K562 (cell line): ENCODE measurements around the gene DCST1. TPM values are rescaled to one million over a fixed set of nuclear protein-coding genes. Genes with fewer than 3 reads are reported as not detected.
A peak's percentile ranks its signal among the peaks of the same experiment; 100 is the strongest.

Experiments used
- C11orf30 ChIP-seq: fragments of 450-650 bp; IDR thresholded peaks from 2 replicates; pipeline ENCODE4 v1.6.1; 2016; ENCODE audit warnings: low read depth, mild to moderate bottlenecking
- ESRRB ChIP-seq: fragments of 250-450 bp; sonication (Bioruptor Pico); IDR thresholded peaks from 2 replicates; pipeline ENCODE4 v1.5.0; 2020; ENCODE audit warnings: mild to moderate bottlenecking, moderate library complexity, borderline replicate concordance
- GABPB2 ChIP-seq: fragments of 250-450 bp; sonication (Bioruptor Pico); conservative IDR thresholded peaks from 2 replicates; pipeline ENCODE4 v1.5.1; 2021; ENCODE audit warnings: mild to moderate bottlenecking
- RBFOX2 ChIP-seq: fragments of 200-400 bp; formaldehyde crosslinking; IDR thresholded peaks from 2 replicates; pipeline ENCODE4 v1.6.1; 2017; ENCODE audit warnings: low read depth, mild to moderate bottlenecking, low read length, moderate library complexity
- RBM22 ChIP-seq: fragments of 200-400 bp; formaldehyde crosslinking; IDR thresholded peaks from 2 replicates; pipeline ENCODE4 v1.6.1; 2018; ENCODE audit warnings: low read length, low read depth; ENCODE audit not compliant: poor library complexity, severe bottlenecking
- RNF2 ChIP-seq: sonication (generic); IDR thresholded peaks from 2 replicates; pipeline ENCODE4 v1.6.1; 2016
- WHSC1 ChIP-seq: IDR thresholded peaks from one replicate; pipeline ENCODE4 v1.6.1; 2012; ENCODE audit warnings: low read length, control low read depth, inconsistent platforms
- ZNF253 ChIP-seq: fragments of 250-450 bp; sonication (Bioruptor Pico); conservative IDR thresholded peaks from 2 replicates; pipeline ENCODE4 v1.6.1; 2021; ENCODE audit warnings: mild to moderate bottlenecking
- ZNF695 ChIP-seq: fragments of 450-650 bp; formaldehyde crosslinking; IDR thresholded peaks from 2 replicates; pipeline ENCODE4 v1.4.0; 2020; ENCODE audit warnings: mild to moderate bottlenecking, moderate library complexity
- polyA plus RNA-seq, 8 experiments: library from polyadenylated mRNA; depleted of rRNA in 4 of 8; stranded (reverse) in 5 of 8; unstranded in 3 of 8; fragments of >200 nt; fragmentation: Nextera tagmentation in 2 of 8; fragmentation: Illumina TruSeq in 1 of 8; extraction: Ambion mirVana in 2 of 8; extraction: Trizol in 1 of 8; gene quantifications; 2 replicates each; pipeline versions ENCODE4 v1.2.1 to v1.2.3, GENCODE V29; 2011 to 2014; ENCODE audit warnings: inconsistent platforms in 1 of 8, missing spikeins in 1 of 8
- total RNA-seq, 7 experiments: library from RNA; depleted of rRNA in 6 of 7; stranded (reverse); fragments of >200 nt in 6 of 7; fragmentation: Illumina TruSeq in 2 of 7; extraction: Trizol in 2 of 7; gene quantifications; 2 replicates each; pipeline versions ENCODE4 v1.2.1 to v1.2.3, GENCODE V29; 2011 to 2021; ENCODE audit warnings: low replicate concordance in 1 of 7
- TF ChIP-seq, protein P1 (sequence below): fragments of 450-650 bp; IDR thresholded peaks from 2 replicates; pipeline ENCODE4 v1.6.1; 2017; ENCODE audit warnings: antibody characterized with exemption, mild to moderate bottlenecking
- TF ChIP-seq, protein P2 (sequence below): fragments of 250-450 bp; sonication (Bioruptor Pico); IDR thresholded peaks from 2 replicates; pipeline ENCODE4 v1.5.0; 2021
- TF ChIP-seq, protein P3 (sequence below): fragments of 150-350 bp; conservative IDR thresholded peaks from 2 replicates; pipeline ENCODE4 v1.6.1; 2014; ENCODE audit warnings: low read length
- TF ChIP-seq, protein P4 (sequence below): sonication (generic); formaldehyde crosslinking; IDR thresholded peaks from 2 replicates; pipeline ENCODE4 v1.8.0; 2023; ENCODE audit warnings: mild to moderate bottlenecking, missing genetic modification reagents
- TF ChIP-seq, protein P5 (sequence below): fragments of 250-450 bp; sonication (Bioruptor Pico); IDR thresholded peaks from 2 replicates; pipeline ENCODE4 v1.4.0; 2020; ENCODE audit warnings: borderline replicate concordance

Gene DCST1
- total and polyA plus RNA-seq, 9 of the 15 experiments (the other 6 are each of a cell fraction or from before 2014, with no cell fraction given): not detected

DNA sequence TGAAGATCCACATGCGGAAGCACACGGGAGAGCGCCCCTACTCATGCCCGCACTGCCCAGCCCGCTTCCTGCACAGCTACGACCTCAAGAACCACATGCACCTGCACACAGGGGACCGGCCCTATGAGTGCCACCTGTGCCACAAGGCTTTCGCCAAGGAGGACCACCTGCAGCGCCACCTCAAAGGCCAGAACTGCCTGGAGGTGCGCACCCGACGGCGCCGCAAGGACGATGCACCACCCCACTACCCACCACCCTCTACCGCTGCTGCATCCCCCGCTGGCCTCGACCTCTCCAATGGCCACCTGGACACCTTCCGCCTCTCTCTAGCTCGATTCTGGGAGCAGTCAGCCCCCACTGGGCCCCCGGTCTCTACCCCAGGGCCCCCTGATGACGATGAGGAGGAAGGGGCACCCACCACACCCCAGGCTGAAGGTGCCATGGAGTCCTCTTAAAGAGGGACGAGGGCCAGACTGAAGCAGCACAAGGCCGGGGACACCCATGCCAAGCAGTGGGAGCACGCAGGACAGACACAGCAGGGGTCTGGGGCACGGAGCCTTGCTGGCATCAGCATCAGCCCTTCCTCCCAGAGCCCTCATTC is 17.3 kb upstream of the DCST1 start (continued):
- TF ChIP-seq, protein P1, sequence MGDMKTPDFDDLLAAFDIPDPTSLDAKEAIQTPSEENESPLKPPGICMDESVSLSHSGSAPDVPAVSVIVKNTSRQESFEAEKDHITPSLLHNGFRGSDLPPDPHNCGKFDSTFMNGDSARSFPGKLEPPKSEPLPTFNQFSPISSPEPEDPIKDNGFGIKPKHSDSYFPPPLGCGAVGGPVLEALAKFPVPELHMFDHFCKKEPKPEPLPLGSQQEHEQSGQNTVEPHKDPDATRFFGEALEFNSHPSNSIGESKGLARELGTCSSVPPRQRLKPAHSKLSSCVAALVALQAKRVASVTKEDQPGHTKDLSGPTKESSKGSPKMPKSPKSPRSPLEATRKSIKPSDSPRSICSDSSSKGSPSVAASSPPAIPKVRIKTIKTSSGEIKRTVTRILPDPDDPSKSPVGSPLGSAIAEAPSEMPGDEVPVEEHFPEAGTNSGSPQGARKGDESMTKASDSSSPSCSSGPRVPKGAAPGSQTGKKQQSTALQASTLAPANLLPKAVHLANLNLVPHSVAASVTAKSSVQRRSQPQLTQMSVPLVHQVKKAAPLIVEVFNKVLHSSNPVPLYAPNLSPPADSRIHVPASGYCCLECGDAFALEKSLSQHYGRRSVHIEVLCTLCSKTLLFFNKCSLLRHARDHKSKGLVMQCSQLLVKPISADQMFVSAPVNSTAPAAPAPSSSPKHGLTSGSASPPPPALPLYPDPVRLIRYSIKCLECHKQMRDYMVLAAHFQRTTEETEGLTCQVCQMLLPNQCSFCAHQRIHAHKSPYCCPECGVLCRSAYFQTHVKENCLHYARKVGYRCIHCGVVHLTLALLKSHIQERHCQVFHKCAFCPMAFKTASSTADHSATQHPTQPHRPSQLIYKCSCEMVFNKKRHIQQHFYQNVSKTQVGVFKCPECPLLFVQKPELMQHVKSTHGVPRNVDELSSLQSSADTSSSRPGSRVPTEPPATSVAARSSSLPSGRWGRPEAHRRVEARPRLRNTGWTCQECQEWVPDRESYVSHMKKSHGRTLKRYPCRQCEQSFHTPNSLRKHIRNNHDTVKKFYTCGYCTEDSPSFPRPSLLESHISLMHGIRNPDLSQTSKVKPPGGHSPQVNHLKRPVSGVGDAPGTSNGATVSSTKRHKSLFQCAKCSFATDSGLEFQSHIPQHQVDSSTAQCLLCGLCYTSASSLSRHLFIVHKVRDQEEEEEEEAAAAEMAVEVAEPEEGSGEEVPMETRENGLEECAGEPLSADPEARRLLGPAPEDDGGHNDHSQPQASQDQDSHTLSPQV: peak; percentile 24; the same call in 1 of the 2 replicates
- no peak for TF ChIP-seq ZNF695 (CRISPR knock-in tag)
- TF ChIP-seq WHSC1: no peak
- TF ChIP-seq, protein P2, sequence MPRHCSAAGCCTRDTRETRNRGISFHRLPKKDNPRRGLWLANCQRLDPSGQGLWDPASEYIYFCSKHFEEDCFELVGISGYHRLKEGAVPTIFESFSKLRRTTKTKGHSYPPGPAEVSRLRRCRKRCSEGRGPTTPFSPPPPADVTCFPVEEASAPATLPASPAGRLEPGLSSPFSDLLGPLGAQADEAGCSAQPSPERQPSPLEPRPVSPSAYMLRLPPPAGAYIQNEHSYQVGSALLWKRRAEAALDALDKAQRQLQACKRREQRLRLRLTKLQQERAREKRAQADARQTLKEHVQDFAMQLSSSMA (CRISPR knock-in tag): no peak
- TF ChIP-seq C11orf30: no peak
- TF ChIP-seq, protein P3, sequence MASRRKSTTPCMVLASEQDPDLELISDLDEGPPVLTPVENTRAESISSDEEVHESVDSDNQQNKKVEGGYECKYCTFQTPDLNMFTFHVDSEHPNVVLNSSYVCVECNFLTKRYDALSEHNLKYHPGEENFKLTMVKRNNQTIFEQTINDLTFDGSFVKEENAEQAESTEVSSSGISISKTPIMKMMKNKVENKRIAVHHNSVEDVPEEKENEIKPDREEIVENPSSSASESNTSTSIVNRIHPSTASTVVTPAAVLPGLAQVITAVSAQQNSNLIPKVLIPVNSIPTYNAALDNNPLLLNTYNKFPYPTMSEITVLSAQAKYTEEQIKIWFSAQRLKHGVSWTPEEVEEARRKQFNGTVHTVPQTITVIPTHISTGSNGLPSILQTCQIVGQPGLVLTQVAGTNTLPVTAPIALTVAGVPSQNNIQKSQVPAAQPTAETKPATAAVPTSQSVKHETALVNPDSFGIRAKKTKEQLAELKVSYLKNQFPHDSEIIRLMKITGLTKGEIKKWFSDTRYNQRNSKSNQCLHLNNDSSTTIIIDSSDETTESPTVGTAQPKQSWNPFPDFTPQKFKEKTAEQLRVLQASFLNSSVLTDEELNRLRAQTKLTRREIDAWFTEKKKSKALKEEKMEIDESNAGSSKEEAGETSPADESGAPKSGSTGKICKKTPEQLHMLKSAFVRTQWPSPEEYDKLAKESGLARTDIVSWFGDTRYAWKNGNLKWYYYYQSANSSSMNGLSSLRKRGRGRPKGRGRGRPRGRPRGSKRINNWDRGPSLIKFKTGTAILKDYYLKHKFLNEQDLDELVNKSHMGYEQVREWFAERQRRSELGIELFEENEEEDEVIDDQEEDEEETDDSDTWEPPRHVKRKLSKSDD: no peak
- TF ChIP-seq ESRRB (CRISPR knock-in tag): no peak
- no peak for TF ChIP-seq RNF2
- TF ChIP-seq, protein P4, sequence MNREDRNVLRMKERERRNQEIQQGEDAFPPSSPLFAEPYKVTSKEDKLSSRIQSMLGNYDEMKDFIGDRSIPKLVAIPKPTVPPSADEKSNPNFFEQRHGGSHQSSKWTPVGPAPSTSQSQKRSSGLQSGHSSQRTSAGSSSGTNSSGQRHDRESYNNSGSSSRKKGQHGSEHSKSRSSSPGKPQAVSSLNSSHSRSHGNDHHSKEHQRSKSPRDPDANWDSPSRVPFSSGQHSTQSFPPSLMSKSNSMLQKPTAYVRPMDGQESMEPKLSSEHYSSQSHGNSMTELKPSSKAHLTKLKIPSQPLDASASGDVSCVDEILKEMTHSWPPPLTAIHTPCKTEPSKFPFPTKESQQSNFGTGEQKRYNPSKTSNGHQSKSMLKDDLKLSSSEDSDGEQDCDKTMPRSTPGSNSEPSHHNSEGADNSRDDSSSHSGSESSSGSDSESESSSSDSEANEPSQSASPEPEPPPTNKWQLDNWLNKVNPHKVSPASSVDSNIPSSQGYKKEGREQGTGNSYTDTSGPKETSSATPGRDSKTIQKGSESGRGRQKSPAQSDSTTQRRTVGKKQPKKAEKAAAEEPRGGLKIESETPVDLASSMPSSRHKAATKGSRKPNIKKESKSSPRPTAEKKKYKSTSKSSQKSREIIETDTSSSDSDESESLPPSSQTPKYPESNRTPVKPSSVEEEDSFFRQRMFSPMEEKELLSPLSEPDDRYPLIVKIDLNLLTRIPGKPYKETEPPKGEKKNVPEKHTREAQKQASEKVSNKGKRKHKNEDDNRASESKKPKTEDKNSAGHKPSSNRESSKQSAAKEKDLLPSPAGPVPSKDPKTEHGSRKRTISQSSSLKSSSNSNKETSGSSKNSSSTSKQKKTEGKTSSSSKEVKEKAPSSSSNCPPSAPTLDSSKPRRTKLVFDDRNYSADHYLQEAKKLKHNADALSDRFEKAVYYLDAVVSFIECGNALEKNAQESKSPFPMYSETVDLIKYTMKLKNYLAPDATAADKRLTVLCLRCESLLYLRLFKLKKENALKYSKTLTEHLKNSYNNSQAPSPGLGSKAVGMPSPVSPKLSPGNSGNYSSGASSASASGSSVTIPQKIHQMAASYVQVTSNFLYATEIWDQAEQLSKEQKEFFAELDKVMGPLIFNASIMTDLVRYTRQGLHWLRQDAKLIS (CRISPR knock-in tag): no peak
- no peak for TF ChIP-seq GABPB2 (CRISPR knock-in tag)
- TF ChIP-seq ZNF253 (CRISPR knock-in tag): no peak
- TF ChIP-seq RBM22: peak; percentile 87
- TF ChIP-seq RBFOX2: peak; percentile 62; the same call in 1 of the 2 replicates
- TF ChIP-seq, protein P5, sequence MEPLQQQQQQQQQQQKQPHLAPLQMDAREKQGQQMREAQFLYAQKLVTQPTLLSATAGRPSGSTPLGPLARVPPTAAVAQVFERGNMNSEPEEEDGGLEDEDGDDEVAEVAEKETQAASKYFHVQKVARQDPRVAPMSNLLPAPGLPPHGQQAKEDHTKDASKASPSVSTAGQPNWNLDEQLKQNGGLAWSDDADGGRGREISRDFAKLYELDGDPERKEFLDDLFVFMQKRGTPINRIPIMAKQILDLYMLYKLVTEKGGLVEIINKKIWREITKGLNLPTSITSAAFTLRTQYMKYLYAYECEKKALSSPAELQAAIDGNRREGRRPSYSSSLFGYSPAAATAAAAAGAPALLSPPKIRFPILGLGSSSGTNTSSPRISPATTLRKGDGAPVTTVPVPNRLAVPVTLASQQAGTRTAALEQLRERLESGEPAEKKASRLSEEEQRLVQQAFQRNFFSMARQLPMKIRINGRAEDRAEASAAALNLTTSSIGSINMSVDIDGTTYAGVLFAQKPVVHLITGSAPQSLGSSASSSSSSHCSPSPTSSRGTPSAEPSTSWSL (CRISPR knock-in tag): no peak
